Measurements from ENCODE around the gene PIK3CD. TPM values are rescaled to one million over a fixed set of nuclear protein-coding genes. Genes with fewer than 3 reads are reported as not detected.
"Not testable (repeated sequence)": the region's sequence is repeated elsewhere in the genome, so short reads cannot be mapped to it uniquely, and the experiment has no call there.

The PIK3CD gene
- total RNA-seq, 1 experiment from 2014 or later = 8.5 TPM

- no peak for DNase-seq (ENCODE audit: low read depth)
These were observed 2.7 kb downstream of the PIK3CD start for GRCh38 chr1:9654051-9654833.

DNA sequence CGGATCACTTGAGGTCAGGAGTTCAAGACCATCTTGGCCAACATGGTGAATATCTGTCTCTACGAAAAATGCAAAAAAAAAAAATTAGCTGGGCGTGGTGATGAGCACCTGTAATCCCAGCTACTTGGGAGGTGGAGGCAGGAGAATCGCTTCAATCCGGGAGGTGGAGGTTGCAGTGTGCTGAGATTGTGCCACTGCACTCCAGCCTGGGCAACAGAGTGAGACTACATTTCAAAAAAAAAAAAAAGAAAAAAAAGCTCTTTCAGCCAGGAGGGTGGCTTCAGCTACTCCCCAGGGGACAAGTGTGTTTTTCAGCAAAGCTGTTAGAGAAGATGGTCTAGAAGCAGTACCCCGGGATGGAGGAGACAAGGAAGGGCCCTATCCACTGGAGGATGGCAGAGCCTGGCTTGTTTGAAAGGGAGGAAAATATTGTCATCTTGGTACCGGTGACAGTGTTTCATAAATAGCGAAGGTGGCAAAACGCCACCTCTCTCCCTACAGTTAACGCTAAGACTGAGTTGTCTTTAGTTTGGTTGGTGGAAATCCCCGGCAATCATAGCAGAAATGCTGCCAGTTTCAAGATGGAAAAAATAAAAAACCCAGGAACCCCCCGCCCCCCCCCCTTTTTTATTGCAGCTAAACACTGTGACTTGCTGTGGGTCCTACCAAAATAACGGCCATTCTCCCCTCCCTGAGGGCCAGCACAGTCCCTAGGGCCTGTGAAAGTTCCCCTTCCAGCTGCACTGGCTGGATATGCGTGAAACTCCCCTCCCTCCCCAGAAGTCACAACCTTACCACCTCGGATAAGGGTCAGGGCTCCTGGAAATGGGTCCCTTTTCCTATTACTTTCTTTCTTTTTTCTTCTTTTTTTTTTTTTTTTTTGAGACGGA is 3.5 kb downstream of the PIK3CD start:
- DNase-seq (ENCODE audit: low read depth) = no peak

GRCh38 chr1:9655836-9656235 is 4.3 kb downstream of the PIK3CD start:
- no peak for DNase-seq (ENCODE audit: low read depth)

DNA sequence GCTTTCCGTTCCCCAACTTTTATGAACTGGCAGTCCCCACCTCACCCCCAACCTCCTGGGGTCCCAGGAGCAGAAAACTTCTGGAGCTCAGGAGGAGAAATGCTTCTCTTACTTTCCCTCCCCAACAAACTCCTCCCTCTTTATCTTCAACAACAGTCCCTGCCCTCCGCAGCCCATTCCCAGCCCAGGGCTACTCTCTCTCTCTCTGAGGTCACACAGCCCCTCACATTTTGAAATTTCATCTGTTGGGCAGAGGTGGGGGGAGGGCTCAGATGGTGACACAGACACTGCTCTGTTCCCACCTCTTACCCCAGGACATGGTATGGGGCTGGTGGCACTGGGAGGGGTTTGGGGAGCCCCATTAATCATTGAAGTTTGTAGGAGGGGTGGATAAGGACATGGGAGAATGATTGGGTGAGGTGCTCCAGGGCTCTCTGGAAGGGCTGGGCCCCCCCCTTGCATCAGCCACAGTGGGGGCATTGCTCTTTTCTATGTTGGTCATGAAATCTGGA is 6.0 kb downstream of the PIK3CD start:
- no peak for DNase-seq (ENCODE audit: low read depth)

GRCh38 chr1:9658199-9658598 is 6.7 kb downstream of the PIK3CD start:
- DNase-seq (ENCODE audit: low read depth) = no peak

DNA sequence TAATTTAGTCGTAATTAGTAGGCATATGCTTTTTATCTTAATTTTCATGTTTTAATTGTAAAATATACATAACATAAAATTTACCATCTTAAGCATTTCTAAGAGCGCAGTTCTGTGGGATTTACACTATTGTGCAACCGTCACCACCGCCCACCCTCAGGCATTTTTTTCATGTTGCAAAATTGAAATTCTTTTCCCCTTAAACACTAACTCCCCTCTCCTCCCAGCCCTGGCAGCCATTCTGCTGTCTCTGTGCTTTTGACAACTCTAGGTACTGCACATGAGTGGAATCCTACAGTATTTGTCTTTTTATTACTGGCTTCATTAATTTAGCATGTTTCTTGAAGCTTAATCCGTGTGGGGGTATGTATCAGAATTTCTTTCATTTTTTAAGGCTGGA is 7.8 kb downstream of the PIK3CD start:
- peak; percentile 51 for DNase-seq (ENCODE audit: low read depth)

- no peak for DNase-seq (ENCODE audit: low read depth)
These were observed 11.7 kb downstream of the PIK3CD start for GRCh38 chr1:9663257-9663656.

GRCh38 chr1:9665193-9665592 is 13.7 kb downstream of the PIK3CD start:
- no peak for DNase-seq (ENCODE audit: low read depth)

DNA sequence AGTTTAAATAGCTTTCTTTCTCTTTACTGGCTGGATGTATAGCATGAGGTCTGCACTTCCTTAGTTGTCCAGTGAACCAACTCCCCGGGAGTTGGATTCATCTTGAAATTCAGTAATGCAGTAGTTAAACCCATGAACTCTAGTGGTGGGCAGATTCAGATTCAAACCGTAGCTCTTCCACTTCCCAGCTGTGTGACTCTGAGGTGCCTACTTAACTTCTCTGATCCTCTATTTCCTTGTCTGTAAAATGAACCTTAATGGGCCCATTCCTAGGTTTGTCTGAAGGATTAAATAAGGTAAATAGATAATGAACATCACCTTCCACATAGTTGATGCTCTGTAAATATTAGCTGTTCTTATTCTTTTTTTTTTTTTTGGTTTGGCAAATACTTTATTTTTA is 16.5 kb downstream of the PIK3CD start:
- no peak for DNase-seq (ENCODE audit: low read depth)

GRCh38 chr1:9670085-9670484 is 18.6 kb downstream of the PIK3CD start:
- DNase-seq (ENCODE audit: low read depth) = no peak

DNA sequence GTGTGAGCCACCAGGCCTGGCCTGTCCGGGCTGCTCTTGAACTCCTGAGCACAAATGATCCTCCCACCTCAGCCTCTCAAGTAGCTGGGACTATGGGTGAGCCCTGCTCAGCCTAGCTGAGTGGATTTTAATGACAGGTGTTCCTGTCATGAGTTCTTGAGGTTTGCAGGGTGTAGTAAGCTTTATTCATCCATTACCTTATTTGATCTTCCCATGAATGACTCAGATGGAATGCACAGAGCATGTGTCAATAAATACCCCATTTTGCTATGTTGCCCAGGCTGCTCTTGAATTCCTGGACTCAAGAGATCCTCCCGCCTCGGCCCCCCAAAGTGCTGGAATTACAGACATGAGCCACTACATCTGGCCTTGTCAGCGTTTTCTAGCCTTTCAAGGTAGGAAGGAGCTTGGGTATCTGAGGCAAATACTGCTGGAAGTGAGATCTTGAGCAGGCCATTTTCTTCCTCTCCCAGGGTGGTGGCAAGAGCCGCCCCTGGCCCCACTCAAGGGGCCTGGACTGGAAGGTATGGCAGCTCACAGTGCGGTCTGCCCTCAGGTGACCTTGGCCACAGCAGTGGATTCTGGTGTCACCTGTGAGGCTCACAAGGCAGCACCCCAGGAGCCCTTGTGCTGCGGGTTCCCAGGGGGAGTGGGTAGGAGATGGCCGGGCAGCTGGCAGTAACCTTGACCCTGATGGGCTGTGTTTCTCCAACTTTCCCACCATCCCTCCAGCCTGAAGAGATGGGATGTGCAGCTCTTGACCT is 20.0 kb downstream of the PIK3CD start:
- peak; percentile 82 for DNase-seq (ENCODE audit: low read depth)

- DNase-seq (ENCODE audit: low read depth) = no peak
These were observed 20.9 kb downstream of the PIK3CD start for GRCh38 chr1:9672444-9672843.

DNA sequence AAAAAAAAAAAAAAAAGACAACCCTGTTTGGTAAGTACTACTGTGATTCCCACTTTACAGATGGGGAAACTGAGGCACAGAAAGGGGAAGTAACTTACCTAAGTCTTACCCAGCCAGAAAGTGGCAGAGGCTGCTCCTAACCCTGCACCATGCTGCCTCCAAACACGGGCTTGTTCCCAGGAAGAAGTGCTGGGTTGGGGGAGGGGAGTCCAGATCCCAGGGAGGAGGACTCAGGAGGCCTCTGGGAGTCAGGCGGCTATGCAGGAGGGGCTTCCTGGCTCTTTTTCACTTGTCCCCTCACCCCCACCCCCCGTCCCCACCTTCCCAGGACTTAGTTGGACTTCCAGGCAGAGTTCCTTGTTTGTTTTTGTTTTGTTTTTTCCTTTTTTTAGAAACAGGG is 23.9 kb downstream of the PIK3CD start:
- DNase-seq (ENCODE audit: low read depth) = no peak

GRCh38 chr1:9676128-9676527 is 24.6 kb downstream of the PIK3CD start:
- not testable (repeated sequence) for DNase-seq (ENCODE audit: low read depth)

GRCh38 chr1:9676815-9677393 is 25.4 kb downstream of the PIK3CD start:
- DNase-seq (ENCODE audit: low read depth) = no peak

DNA sequence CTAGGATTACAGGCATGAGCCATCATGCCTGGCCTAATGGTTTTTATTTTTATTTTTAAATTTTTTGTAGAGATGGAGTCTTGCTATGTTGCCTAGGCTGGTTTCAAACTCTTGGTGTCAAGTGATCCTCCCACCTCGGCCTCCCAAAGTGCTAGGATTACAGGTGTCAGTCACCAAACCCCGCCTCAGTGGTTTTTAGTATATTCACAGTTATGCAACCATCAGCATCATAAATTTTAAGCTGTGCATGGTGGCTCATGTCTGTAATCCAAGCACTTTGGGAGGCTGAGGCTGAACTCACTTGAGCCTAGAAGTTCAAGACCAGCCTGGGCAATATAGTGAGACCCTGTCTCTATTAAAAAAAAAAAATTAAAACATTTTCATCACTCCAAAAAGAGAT is 28.6 kb downstream of the PIK3CD start:
- DNase-seq (ENCODE audit: low read depth) = no peak

DNA sequence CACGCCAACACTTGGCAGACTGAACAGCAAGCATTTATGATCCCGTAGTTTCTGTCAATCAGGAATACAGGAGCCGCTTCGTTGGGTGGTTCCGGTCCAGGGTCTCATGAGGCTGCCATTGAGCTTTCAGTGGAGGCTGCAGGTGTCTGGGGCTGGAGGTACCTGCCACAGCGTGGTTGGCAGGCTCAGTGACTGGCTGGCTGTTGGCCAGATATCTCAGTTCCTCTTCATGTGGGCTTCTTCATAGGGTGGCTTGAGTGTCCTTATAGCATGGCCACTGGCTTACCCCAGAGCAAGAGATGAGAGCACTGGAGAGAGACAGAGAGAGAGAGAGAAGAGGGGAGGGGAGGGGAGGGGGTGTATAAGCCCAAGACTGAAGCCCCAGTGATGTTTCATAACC is 29.3 kb downstream of the PIK3CD start:
- DNase-seq (ENCODE audit: low read depth) = no peak

- DNase-seq (ENCODE audit: low read depth) = no peak
These were observed 33.3 kb downstream of the PIK3CD start for GRCh38 chr1:9684801-9685200.

DNA sequence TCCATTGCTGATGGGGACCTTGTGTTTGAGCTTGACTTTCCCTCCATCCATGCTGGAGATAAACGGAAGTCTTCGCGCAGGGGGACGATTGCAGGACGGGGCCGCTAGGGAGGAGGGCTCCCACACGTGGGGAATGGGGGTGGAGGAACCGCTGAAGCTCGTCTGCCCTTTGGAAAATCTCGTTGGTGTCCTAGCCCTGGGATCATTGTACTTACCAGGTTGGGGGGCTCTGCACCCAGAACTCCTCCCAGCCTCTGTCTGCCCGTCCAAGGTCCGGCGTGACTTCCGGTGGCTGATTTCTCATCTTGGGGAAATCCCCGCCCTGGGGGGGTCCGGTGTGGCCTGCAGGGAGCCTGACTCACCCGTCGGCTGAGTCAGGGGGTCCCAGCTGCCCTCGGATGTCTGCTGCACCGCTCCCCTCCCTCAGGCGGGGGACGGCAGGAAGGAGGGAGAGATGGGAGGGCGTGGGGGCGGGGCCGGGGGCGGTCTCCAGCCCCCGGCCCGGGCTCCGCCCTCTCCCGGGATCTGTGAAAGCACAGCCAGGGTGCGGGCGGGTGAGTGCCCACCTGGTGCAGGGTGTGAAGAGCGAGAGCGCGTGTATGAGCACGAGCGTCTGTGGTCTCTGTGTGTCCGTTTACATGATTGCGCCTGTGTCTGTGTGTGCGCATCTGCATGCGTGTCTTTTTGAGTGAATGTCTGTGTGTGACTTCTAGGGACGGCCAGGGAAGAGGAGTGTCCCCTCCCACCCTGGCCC is 35.8 kb downstream of the PIK3CD start:
- peak; percentile 84 for DNase-seq (ENCODE audit: low read depth)

DNA sequence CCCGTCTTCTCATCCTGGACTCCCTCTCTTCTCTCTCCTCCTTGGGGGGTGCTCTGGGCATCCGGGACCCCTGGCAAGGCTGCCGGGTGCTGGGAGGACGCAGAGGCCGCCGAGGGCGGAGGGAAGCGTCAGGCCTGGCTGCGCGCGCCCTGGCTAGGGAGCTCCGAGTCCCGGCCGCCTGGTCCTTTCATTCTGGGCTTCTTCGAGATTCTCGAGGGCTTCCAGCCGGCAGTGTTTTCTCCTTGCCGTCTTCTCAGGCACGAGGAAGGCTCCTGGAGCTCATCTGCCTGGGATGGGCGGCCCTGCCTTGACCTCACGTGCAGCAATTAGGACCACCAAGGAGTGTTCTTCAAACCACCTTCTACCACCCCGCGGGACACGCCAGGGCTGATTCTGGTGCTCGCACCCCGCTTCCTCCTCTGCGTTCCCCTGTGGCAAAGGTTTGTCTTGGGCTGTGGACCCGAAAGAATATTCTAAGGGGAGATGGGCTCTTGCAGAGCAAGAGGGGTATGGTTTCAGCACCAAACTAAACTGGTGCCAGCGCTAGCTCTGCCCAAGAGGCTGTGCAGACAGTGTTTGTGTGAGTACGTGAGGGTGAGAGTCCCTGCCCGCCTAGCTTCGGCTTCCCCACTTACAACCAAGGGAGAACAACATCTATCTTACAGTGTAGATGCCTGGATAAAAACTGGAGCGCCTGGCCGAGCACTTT is 36.5 kb downstream of the PIK3CD start:
- peak; percentile 58 for DNase-seq (ENCODE audit: low read depth)
